ENCODE results near the gene LOXL3.

The LOXL3 gene

DNA sequence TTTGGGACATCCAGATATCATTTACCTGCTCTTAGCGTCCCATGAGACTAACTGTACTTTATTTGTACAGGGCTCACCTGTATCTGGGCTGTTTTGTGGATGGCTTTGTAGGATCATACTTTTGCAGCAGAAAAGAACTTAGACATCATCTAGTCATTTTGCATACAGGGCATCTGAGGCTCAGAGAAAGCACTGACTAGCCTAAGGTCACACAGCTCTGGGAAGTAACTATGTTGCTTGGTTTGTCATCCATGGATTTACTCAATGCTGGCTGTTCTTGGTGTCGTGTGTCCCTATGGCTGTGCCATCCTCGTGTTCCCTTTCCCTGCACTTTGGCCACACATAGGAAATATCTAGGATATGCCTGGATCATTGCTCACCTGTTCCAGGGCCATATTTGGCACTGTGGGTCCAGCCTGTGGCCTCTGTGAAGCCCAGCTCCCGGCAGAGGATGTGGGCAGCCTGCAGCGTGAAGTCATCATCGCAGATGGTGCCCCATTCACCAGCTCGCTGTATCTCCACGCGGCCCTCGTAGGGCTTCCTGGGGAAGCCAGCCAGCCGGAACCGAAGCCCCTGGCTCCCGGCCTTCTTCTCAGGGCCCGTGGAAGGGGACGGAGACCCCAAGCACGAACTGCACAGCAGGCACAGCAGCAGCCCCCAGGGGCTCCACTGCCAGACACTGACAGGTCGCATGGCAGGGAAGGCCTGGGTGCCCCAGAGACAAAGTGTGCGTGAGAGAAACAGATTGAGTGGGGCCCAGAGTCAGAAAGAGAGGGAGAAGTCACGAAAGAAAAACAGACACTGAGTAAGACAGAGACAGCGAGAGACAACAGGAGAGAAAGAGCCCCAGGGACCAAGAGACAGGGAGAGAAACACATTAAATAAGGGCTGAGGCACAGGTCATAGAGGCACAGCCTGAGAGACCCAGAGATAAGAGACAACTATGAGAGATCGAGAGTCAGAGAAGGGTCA, 1.5 kb downstream of the LOXL3 start:
- no peak for DNase-seq (ENCODE audit: low read depth in 2 of 2, low spot score in 1 of 2)

DNA sequence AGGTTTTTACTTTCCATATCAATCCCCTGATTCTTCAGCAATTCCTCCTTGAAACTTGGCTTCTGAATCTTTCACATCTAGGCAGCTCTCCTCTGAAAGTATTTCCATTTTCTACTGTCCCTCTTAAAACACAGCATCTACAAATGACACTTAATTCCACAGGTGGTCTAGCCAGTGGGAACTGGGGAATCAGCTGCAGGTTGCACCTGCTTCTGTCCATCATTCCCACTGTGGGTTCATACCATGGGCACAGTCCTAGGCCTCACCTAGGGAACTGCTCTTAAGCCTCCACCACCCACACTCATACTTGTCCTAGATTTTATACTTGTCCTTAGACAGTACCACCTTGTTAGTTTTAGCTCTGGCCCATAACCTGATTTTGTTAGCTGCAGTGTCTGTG, 2.2 kb downstream of the LOXL3 start:
- no peak for DNase-seq (ENCODE audit: low read depth in 2 of 2, low spot score in 1 of 2)

DNA sequence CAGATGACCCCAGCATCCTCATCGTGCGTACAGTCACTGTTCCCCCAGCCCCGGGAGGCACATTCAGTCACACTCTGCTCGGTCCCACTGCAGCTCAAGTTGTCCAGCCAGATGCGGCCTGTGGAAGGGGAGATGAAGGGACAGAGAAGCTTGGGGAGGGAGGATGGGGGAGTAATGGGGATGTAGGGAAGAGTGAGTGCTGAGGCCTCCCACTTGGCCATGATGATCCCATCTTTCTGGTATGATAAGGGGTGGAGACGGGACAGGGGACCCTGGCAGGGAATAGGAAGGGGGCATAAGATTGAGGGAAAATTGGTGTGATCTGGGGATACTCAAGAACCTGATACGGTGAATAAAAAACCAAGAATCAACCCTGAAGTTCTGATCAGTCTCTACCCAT, 3.5 kb downstream of the LOXL3 start:
- no peak for DNase-seq (ENCODE audit: low read depth in 2 of 2, low spot score in 1 of 2)

DNA sequence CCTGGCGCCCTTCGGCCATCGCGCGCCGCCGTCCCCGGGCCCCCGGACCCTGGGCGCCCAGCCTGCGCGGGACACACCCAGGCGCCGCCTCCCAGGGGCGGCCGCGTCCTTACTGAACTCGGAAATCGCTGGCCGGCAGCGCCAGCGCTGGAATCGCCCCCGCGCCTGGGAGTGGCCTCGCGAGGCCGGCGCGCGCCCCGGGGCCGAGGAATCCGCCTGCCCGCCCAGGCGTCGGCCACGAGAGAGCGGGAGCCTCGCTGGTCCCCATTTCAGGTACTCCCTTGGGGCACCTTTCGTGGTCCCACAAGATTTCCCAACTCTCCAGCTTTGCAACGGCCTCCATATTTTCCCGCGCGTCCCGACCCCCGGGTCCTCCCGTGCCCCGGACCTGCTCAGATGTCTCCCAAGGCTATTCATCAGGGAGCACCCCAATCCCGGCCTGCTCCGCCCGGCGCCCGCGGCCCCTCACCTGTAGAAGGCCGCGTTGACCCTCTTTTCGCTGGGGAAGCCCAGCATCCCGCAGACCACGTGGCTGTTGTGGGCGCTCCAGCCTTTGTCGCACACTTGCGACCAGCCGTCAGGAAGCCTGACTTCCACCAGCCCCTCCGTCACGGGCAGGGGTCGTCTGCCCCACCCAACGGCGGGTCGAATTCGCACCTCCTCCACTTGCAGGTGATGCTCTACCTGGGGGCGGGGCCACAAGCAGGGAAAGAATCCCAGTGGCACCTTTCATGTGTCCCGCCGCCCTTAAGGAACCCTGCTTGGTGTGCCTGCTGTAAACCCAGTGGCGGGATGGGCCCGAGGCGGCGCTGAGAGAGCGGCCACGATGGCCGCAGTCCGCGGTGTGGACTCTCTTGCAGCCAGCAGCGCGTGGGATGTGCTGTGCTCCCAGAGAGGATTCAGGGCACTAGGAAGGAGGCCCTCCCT, 4.6 kb downstream of the LOXL3 start:
- no peak for DNase-seq (ENCODE audit: low read depth in 2 of 2, low spot score in 1 of 2)

DNA sequence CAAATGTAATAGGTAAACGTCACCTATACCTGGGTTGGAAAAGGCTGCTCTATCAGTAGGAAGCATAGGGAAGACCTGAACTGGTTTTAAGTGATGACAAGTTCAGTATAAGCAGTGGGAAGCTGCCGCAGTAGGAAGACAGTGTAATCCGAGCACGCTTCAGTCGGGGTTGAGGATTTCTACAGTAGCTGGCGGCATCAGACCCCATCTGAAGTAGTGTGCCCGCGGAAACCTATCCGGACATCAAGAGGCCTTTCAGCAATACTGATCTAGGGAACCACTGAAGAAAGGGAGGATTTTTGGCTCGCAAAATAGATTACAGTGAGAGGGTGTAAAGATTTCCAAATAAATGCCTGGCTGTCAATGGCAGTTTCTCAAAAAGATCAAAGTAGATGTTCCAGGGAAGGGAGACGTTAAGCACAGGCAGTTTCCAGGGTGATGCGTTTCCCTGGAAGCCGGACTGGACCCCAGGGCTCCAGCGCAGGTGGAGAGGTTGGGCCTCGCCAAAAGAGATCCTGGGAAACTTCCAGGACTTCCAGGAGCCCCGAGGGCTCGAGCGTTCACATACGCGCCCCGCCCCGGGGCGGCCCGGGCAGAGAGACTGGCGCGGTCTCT, 5.3 kb downstream of the LOXL3 start:
- no peak for DNase-seq (ENCODE audit: low read depth in 2 of 2, low spot score in 1 of 2)

DNA sequence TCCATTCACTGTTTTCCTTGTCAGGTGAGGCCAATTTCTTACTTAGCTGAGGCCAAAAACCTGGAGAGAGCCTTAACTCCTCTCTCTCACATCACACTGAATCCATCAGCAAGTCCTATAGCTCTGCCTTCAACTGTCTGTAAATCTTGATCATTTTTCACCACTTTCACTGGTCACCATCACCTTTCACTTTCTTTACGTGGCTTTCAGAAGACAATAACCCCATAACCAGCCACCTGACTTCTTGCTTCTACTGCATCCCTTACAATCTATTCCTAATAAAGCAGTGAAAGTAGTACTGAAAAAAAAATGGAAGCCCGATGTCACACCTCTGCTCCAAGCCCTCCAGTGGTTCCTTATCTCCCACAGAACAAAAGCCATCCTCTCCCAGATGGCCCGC, 7.7 kb downstream of the LOXL3 start:
- no peak for DNase-seq (ENCODE audit: low read depth in 2 of 2, low spot score in 1 of 2)

DNA sequence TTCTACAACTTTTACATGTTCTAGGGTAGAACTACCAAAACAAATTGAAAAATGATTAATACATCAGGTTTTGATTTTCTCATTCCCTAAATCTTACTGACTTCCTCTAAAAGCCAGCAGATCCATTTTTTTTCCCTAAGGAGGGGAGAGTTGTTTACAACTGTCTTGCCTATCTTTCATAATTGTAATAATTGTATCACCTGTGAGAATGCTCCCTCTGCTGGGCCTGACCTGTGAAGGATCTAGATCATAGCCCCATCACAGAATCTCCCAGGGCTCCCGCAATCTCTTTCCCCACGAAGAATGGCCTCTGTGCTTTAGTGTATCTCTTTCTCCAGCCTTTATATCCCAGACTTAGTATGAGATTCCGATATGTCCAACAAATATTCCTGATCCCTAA, 9.1 kb downstream of the LOXL3 start:
- DNase-seq (ENCODE audit: low read depth in 2 of 2, low spot score in 1 of 2): no peak

DNA sequence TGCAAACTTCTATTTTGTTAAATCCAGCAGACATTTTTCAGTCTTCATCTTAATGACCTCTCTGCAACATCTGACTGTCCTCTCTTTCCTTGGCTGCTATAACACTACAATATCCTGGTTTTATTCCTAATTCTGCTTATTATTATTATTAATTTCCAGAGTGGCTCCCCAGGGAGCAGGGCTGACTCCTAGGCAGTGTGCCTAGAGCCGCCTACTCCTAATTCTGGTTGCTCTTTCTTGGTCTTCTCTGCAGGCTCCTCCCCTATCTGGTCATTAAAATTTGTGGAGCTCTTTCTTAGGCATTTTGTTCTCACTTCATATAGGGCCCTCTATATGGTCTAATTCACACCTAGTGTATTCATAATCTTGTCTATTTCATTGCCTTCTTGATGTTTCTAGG, 10.8 kb downstream of the LOXL3 start:
- no peak for DNase-seq (ENCODE audit: low read depth in 2 of 2, low spot score in 1 of 2)

DNA sequence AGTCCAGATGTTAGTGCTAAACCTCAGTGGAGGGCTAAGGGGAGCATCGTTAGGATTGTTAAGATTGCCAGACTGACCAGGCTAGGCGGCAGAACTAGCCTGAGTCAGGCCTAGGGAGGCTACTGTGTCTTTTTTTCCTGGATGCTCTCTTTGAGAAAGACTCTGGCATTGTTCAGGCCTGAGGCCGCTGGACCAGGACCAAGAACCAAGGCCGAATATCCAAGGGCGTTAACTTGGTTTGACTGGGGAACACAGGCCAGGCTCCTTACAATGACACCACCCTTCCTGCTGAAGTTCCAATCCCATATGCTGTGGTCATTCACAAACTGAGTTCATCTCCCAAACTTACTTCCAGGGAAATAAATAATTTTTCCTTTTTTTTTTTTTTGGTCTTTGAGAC, 13.5 kb downstream of the LOXL3 start:
- no peak for DNase-seq (ENCODE audit: low read depth in 2 of 2, low spot score in 1 of 2)

DNA sequence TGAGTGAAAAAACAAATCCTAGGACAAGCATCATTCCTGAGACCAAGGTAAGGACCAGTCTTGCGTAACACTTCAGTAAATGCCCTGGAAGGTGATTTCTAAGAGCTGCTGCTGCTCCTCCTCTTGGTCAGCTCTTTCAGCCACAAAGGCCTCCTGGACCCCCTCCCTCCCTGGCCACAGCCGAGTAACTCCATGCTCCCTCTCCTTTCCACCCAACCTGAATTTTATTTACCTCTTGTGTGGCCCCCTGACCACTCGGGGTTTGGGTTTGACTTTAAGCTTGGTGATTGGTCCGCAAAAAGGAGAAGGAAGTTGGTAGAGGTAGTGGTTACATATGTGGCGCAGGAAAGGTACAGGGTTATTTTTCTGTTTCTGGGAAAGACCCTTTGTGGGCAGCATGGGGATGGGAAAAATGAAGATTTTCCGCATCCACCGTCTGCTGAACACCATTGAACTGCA, 14.8 kb downstream of the LOXL3 start:
- no peak for DNase-seq (ENCODE audit: low read depth in 2 of 2, low spot score in 1 of 2)

DNA sequence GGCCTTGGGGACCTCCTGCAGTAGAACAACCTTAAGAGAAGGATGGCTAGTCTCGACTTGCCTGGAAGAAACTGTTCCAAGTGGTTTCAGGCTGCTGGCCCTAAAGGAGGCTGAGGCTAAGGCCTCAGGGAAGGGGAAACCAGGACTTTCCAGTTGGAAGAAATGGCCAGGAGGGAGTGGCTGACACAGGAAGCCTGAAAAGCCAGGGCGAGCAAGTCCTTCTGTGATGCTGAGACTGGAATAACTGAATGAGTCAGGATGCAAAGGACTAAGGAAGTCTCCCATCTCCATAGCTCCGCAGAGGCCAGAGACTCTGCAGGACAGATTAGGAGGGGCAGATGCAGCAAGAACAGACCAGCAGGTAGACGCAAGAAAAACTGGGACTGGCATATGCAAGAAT, 16.6 kb downstream of the LOXL3 start:
- DNase-seq (ENCODE audit: low read depth in 2 of 2, low spot score in 1 of 2): no peak

DNA sequence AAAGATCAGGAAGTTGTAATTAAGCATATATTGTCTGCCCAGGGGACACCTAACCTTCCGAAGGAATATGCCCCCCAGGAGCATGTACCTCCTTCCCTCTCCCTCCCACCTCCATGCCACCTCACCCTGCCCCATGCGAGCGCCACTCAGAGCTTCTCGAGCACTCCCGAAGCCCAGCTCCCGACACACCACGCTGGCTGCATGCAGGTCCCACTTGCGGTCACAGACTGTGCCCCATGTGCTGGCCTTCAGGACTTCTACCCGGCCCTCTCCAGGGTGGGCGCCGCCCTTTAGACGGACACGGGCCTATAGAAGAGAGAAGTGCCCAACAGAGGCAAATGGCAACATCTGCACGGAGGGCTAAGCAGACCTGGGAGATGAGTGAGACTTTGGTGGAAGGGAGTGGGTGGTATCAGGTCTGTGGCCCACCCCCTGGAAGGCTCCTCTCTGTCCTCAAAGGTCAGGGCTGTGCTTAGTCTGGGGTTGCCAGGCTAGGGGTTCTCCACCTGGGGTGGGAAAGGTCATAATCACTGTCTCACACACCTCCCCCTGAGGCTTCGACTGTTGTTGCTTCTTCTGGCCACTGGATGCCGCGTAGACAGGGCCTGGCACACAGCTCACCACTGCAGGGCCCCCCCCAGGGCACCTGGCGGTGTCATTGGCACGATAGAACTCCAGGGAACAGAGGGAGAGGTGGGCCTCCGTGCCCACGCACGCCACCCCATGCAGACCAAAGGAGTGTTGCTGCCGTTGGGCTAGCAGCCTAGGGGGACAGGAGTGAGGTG, 17.4 kb downstream of the LOXL3 start:
- DNase-seq (ENCODE audit: low read depth in 2 of 2, low spot score in 1 of 2): no peak

DNA sequence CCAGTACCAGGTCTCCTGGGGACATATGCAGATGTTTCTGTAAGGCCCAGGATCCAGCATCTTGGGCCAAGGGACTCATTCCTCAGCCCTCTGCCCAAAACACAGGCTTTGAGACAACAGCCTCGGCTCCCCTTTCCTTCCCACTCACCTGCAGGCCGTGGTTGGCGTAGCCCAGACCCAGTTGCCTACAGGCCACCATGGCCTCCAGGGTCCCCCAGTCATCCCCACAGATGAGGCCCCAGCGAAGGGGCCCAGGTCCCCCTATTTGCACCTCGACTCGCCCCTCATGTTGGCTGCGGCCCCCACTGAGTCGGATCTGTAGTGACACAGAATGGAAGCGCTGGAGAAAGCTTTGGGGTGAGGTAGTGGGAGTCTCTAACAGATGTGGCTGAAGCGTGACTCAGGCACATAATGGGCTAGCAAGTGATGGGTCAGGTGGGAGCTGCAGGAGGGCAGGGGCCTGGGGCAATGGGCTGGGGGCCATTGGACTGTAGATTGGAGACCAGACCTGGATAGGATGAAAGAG, 18.2 kb downstream of the LOXL3 start:
- DNase-seq (ENCODE audit: low read depth in 2 of 2, low spot score in 1 of 2): no peak

DNA sequence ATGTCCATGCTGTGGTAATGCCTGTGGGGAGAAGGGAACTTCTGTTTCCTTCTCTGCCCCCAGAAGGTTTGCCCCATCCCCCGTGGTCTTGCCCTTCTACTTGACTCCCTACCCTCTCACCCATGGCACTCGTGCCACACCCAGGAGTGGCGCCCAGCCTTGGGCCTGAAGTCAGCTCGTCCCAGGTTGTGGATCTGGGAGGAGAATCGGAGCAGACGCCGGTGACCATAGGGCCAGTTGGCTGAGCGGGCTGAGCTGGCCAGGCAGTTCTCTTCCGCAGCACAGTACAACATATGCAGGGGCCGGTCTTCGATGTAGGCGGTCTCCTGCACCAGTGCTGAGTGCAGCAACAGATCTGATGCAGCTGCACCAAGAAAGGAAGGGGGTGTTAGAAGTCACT, 19.3 kb downstream of the LOXL3 start:
- no peak for DNase-seq (ENCODE audit: low read depth in 2 of 2, low spot score in 1 of 2)

DNA sequence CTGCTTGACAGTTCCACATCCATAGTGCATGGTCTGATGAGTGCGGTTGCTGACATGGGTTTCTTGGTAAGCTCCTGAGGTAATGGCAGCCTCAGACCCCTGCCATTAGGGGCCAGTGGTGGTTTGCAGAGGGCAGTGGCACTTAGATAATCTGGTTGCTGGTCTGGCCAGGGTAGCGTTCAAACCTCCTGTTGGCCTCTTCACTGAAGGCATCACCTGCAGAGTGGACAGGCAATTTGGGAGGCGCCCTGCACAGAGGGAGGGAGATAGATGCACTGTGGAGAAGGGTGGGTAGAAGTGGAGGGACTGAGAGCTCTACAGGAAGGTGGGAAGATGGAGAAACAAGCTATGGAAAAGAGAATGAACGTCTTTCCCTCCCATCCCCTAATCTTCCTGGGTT, 20.3 kb downstream of the LOXL3 start:
- no peak for DNase-seq (ENCODE audit: low read depth in 2 of 2, low spot score in 1 of 2)

DNA sequence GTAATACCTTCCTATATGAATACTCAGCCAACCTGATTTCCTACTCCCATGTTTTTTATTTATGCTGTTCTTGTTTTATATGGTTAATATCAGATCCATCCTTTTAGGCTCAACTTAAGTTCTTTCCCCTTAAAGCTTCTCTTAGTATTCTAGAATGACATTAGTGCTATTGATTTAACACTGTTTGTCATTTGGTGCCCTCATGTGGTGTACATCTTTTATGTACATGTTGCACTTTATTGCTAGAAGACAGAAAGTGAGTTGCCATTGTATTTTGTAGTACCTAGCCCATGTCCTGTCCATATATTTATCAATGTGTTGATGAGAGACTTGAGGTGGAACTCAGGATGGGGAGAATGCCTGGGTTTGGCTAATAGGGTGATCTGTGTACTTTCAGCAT, 21.5 kb downstream of the LOXL3 start:
- DNase-seq (ENCODE audit: low read depth in 2 of 2, low spot score in 1 of 2): no peak

DNA sequence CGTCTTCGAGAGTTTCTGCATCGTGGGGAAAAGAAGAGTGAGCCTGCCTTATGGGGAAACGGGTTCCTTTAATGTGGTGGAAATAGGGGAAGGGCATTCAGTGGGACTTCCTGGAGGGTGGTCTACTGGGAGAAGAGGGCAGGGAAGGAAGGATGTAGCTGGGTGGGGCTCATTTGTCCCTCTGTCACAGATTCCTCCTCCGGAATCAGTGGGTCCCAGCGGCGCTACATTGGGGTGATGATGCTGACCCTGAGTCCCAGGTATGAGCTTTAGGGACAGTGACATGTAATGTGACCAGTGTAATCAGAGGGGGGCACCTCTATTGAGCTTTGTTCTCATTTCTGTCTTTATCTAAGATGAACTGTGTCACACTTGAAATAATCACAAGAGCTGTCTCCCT, 22.1 kb downstream of the LOXL3 start:
- DNase-seq (ENCODE audit: low read depth in 2 of 2, low spot score in 1 of 2): no peak

DNA sequence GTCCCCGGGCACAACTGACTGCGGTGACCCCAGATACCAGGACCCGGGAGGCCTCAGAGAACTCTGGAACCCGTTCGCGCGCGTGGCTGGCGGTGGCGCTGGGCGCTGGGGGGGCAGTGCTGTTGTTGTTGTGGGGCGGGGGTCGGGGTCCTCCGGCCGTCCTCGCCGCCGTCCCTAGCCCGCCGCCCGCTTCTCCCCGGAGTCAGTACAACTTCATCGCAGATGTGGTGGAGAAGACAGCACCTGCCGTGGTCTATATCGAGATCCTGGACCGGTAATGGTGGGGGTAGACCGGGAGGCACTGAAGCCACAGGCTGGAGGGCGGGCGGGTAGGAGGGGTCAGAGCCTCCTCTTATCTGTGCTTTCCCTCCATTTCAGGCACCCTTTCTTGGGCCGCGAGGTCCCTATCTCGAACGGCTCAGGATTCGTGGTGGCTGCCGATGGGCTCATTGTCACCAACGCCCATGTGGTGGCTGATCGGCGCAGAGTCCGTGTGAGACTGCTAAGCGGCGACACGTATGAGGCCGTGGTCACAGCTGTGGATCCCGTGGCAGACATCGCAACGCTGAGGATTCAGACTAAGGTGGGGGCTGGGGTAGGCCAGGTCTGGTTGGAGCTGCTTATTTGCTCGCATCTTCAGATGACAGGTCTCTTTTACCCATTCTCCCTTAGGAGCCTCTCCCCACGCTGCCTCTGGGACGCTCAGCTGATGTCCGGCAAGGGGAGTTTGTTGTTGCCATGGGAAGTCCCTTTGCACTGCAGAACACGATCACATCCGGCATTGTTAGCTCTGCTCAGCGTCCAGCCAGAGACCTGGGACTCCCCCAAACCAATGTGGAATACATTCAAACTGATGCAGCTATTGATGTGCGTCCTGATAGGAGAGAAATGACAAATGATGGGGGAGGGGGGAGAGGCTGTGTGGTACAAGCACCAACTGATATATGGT, 23.2 kb downstream of the LOXL3 start:
- DNase-seq (ENCODE audit: low read depth in 2 of 2, low spot score in 1 of 2): peak in 1 of 2 donors; percentile 17

Data from stimulated activated CD8-positive, alpha-beta memory T cell treated with anti-CD3 and anti-CD28 coated beads, Interleukin-4, amount 100 ng/mL, for 1 hour (primary cell).